Measurements from ENCODE around the gene ERBB2. TPM values are rescaled to one million over a fixed set of nuclear protein-coding genes. Genes with fewer than 3 reads are reported as not detected.
A peak's percentile ranks its signal among the peaks of the same experiment; 100 is the strongest.

Gene ERBB2
- total and polyA plus RNA-seq, 9 of the 15 experiments (the other 6 are each of a cell fraction or from before 2014, with no cell fraction given), result 0.74 to 5.6 (median 3.3) TPM

DNA sequence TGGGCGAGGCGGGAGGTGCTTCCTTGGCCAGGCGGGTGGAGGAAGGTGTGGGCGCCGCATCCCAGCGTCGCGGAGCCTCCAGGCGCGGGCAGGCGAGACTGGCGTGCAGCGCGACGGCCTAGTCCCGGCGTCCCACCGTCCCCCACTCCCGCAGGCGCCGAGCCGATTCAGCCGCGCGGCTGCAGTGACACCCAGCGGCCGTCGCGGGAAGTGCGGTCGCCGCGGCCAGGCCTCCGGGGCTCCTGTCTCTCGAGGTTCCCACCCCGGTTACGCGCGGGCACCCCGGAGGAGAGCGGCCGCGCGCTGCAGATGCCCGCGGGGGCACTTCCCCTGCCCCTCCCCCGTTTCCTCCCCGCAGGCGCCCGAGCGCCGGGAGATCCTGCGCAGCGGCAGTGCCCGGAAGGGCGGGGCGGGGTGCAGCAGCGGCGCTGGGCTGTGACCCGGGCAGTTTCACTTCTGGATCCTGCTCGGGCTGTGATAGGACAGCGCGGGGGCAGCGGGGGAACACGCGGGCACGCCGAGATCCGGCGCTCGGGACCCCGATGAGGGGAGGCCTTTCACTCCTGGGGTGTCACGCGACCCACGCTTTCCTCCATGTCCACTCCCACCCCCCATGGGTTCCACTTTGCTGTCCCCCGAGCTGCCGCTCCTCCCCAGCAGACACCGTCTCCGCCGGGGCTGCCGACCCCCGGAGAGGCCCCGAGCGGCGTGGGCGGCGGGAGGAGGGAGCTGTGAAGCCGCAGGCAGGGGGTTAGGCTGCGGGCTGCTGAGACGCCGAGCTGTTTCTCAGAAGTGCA lies 54.5 kb downstream of the ERBB2 start (continued):
- no peak for TF ChIP-seq MYBL2 (IDR thresholded peaks at IDR 0.05; ENCODE audit: low read depth)
- no peak for TF ChIP-seq MYBL2 (CRISPR knock-in tag; IDR thresholded peaks at IDR 0.05; ENCODE audit: borderline replicate concordance)
- TF ChIP-seq, protein P1, sequence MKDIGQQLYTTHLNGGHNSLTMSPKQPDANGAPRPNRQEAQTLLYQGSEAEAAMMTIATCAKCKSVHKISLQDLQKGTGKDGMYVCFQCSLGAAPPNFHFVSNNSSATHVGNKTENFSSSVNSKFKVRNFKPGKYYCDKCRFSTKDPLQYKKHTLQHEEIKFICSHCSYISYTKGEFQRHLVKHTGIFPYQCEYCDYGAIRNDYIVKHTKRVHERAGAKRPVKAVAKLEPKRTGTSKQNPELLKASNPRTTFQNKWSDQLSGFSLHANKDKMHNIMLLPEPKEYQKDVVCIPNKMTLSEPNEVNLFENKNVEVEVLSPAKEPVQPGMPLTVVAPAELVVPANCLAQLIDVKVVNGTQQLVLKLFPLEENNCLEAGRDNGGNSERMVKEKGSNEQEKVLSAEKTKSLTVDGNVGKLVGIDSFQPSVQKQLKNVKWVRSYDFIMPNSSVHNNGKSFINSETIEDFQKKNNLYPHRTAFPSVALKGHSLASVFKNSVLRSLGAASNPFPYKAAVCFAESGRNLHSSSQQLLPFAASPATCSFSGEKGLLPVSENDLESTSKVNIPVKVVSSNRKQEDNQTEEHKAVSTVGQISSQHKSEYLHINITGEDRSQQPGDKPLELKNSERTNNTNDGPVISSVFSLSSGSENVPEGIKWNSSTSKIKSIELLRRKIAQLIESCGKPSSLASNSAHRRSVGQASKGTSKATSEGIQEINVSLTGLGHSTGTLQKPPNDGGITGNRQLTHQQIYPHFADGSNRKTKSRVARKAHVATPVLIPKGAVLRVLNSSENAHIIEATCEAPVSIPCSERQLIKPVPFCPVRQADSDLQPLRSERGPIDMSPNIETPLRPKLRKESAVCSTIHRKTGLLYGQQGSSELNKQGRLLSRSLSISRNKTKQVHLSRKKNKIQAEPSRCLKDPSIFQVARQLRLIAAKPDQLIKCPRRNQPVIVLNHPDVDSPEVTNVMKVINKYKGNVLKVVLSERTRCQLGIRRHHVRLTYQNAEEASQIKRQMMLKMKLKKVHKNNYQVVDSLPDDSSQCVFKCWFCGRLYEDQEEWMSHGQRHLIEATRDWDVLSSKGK (CRISPR knock-in tag; IDR thresholded peaks at IDR 0.05), result no peak
- no peak for TF ChIP-seq ZNF274 (IDR thresholded peaks at IDR 0.05; ENCODE audit: borderline replicate concordance, low read depth, low read length)
- TF ChIP-seq, protein P2, sequence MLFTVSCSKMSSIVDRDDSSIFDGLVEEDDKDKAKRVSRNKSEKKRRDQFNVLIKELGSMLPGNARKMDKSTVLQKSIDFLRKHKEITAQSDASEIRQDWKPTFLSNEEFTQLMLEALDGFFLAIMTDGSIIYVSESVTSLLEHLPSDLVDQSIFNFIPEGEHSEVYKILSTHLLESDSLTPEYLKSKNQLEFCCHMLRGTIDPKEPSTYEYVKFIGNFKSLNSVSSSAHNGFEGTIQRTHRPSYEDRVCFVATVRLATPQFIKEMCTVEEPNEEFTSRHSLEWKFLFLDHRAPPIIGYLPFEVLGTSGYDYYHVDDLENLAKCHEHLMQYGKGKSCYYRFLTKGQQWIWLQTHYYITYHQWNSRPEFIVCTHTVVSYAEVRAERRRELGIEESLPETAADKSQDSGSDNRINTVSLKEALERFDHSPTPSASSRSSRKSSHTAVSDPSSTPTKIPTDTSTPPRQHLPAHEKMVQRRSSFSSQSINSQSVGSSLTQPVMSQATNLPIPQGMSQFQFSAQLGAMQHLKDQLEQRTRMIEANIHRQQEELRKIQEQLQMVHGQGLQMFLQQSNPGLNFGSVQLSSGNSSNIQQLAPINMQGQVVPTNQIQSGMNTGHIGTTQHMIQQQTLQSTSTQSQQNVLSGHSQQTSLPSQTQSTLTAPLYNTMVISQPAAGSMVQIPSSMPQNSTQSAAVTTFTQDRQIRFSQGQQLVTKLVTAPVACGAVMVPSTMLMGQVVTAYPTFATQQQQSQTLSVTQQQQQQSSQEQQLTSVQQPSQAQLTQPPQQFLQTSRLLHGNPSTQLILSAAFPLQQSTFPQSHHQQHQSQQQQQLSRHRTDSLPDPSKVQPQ (CRISPR knock-in tag; IDR thresholded peaks at IDR 0.05; ENCODE audit: borderline replicate concordance), result no peak
- no peak for TF ChIP-seq ZNF316 (IDR thresholded peaks at IDR 0.05)
- TF ChIP-seq ZNF75A (CRISPR knock-in tag; IDR thresholded peaks at IDR 0.05), result no peak
- TF ChIP-seq CBFA2T2 (conservative IDR thresholded peaks at IDR 0.05), result no peak
- TF ChIP-seq, protein P3, sequence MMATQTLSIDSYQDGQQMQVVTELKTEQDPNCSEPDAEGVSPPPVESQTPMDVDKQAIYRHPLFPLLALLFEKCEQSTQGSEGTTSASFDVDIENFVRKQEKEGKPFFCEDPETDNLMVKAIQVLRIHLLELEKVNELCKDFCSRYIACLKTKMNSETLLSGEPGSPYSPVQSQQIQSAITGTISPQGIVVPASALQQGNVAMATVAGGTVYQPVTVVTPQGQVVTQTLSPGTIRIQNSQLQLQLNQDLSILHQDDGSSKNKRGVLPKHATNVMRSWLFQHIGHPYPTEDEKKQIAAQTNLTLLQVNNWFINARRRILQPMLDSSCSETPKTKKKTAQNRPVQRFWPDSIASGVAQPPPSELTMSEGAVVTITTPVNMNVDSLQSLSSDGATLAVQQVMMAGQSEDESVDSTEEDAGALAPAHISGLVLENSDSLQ (IDR thresholded peaks at IDR 0.05), result no peak
- no peak for TF ChIP-seq ZNF311 (CRISPR knock-in tag; IDR thresholded peaks at IDR 0.05)
- TF ChIP-seq, protein P4, sequence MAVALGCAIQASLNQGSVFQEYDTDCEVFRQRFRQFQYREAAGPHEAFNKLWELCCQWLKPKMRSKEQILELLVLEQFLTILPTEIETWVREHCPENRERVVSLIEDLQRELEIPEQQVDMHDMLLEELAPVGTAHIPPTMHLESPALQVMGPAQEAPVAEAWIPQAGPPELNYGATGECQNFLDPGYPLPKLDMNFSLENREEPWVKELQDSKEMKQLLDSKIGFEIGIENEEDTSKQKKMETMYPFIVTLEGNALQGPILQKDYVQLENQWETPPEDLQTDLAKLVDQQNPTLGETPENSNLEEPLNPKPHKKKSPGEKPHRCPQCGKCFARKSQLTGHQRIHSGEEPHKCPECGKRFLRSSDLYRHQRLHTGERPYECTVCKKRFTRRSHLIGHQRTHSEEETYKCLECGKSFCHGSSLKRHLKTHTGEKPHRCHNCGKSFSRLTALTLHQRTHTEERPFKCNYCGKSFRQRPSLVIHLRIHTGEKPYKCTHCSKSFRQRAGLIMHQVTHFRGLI (CRISPR knock-in tag; IDR thresholded peaks at IDR 0.05), result no peak
- TF ChIP-seq HDAC6 (IDR thresholded peaks at IDR 0.05; ENCODE audit: low read depth, low read length), result no peak
- TF ChIP-seq CHD4 (IDR thresholded peaks at IDR 0.05; ENCODE audit: insufficient read depth, insufficient replicate concordance, low read depth, low read length, poor library complexity, severe bottlenecking), result no peak
- TF ChIP-seq U2AF2 (optimal IDR thresholded peaks at IDR 0.05; ENCODE audit: low read depth, low read length), result no peak
- TF ChIP-seq, protein P5, sequence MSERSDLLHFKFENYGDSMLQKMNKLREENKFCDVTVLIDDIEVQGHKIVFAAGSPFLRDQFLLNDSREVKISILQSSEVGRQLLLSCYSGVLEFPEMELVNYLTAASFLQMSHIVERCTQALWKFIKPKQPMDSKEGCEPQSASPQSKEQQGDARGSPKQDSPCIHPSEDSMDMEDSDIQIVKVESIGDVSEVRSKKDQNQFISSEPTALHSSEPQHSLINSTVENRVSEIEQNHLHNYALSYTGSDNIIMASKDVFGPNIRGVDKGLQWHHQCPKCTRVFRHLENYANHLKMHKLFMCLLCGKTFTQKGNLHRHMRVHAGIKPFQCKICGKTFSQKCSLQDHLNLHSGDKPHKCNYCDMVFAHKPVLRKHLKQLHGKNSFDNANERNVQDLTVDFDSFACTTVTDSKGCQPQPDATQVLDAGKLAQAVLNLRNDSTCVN (CRISPR knock-in tag; IDR thresholded peaks at IDR 0.05), result no peak
- TF ChIP-seq NRF1 (conservative IDR thresholded peaks at IDR 0.05 in 1 of 2, IDR thresholded peaks at IDR 0.05 in 1 of 2), result peak; percentile 85 to 86
- TF ChIP-seq PRMT5 (CRISPR knock-in tag; IDR thresholded peaks at IDR 0.05), result no peak
